Left ventricle myocardium inferior (tissue), 1 donor: ENCODE measurements around the gene ZNF532. TPM values are rescaled to one million over a fixed set of nuclear protein-coding genes. Genes with fewer than 3 reads are reported as not detected.

Source experiments
- DNase-seq: peaks from one replicate; pipeline ENCODE4 v3.0.0-alpha.2; 2020
- H3K27ac ChIP-seq: fragments of 200-600 bp; replicated peaks from 2 replicates; pipeline ENCODE4 v1.8.0; 2021
- H3K27me3 ChIP-seq: fragments of 200-600 bp; 2 replicates; pipeline ENCODE4 v1.8.0; 2021; ENCODE audit warnings: low read depth
- H3K36me3 ChIP-seq: fragments of 200-600 bp; 2 replicates; pipeline ENCODE4 v1.8.0; 2021
- H3K4me1 ChIP-seq: fragments of 200-600 bp; 2 replicates; pipeline ENCODE4 v1.8.0; 2021
- H3K4me3 ChIP-seq: fragments of 200-600 bp; 2 replicates; pipeline ENCODE4 v1.8.0; 2021; ENCODE audit warnings: mild to moderate bottlenecking, moderate library complexity
- H3K9me3 ChIP-seq: fragments of 200-600 bp; replicated peaks from 2 replicates; pipeline ENCODE4 v1.8.0; 2021
- intact Hi-C: fragments of 100-400 bp; cut with micrococcal nuclease; formaldehyde crosslinking; loops from one replicate; pipeline ENCODE4 v1.11.0; 2022
- total RNA-seq: library from RNA; stranded (reverse); fragmentation: NEBNext Ultra II Directional; extraction: Animal tissue kit (Norgen Biotek cat#: 25700); gene quantifications from one replicate; pipeline ENCODE4 v1.2.1, GENCODE V29; 2021
- TF ChIP-seq, protein P1 (sequence below): fragments of 200-600 bp; IDR thresholded peaks from 2 replicates; pipeline ENCODE4 v1.8.0; 2021; ENCODE audit warnings: antibody characterized with exemption, mild to moderate bottlenecking, borderline replicate concordance
- donor health status: DM: no; HTN: yes; CAD: no; lungs with severe emphysema.

The ZNF532 gene
- total RNA-seq, 1 donor from 2014 or later, result 59.3 TPM

DNA sequence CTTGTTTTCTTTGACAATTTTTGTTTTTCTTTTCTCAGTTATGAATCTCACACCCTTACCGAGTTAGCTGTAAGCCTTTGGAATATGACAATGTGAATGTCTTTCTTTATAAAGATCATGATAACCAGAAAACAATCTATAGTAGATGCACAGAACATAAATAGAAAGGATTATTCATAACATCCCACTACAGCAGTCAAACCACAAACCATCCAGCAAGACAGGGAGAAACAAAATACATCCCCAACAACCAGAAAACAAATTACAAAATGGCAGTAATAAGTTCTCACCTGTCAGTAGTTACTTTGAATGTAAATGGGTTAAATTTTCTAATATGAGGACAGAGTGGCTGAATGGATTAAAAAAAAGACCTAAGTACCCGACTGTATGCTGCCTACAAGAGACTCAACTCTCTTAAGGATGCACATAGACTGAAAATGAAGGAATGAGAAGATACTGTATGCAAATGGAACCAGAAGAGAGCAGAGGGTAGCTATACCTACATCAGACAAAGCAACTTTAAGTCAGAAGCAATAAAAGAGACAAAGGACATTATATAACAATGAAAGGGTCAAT is 124.6 kb downstream of the ZNF532 start:
- Histone ChIP-seq H3K4me1 (peaks cover 59% of the 10 kb centered on the region), H3K9me3 (peaks cover 6% of the 10 kb centered on the region), H3K27ac (no peak overlapping the region), H3K4me3 (no peak overlapping the region), H3K27me3 (no peaks in the 10 kb centered on the region), H3K36me3 (peaks cover 15% of the 10 kb centered on the region)
- no peak for DNase-seq
- TF ChIP-seq, protein P1, sequence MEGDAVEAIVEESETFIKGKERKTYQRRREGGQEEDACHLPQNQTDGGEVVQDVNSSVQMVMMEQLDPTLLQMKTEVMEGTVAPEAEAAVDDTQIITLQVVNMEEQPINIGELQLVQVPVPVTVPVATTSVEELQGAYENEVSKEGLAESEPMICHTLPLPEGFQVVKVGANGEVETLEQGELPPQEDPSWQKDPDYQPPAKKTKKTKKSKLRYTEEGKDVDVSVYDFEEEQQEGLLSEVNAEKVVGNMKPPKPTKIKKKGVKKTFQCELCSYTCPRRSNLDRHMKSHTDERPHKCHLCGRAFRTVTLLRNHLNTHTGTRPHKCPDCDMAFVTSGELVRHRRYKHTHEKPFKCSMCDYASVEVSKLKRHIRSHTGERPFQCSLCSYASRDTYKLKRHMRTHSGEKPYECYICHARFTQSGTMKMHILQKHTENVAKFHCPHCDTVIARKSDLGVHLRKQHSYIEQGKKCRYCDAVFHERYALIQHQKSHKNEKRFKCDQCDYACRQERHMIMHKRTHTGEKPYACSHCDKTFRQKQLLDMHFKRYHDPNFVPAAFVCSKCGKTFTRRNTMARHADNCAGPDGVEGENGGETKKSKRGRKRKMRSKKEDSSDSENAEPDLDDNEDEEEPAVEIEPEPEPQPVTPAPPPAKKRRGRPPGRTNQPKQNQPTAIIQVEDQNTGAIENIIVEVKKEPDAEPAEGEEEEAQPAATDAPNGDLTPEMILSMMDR, result no peak
- intact Hi-C loops, result no loop called here

DNA sequence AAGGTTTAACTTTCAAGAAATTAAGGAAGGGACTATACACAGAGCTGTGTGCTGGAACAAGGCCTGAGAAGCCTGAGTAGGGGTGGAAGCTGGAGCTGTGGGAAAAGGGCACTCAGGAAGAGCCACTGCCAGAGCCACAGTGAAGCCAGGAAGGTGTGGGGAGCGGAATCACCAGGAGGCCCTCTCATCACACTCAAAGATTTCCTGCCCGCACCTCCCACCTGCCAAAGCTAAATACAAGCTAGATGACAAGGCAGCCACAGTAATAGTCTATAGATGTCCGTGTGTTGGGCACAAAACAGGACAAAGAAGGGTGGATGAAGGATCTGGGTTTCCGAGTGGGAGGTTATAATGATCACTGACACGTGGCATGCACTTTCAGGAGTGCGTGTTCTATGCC is 126.0 kb downstream of the ZNF532 start:
- no peak overlapping the region for H3K4me3 ChIP-seq
- intact Hi-C loops, result no loop called here
- TF ChIP-seq, protein P1, result no peak
- H3K36me3 ChIP-seq, result peaks cover 11% of the 10 kb centered on the region
- H3K27me3 ChIP-seq, result no peaks in the 10 kb centered on the region
- peaks cover 6% of the 10 kb centered on the region for H3K9me3 ChIP-seq
- no peak for DNase-seq
- H3K27ac ChIP-seq, result peak overlapping the region; percentile 91
- peaks cover 71% of the 10 kb centered on the region for H3K4me1 ChIP-seq

- H3K4me1 ChIP-seq, result peaks cover 76% of the 10 kb centered on the region
- H3K9me3 ChIP-seq, result peaks cover 6% of the 10 kb centered on the region
- DNase-seq, result no peak
- no peaks in the 10 kb centered on the region for H3K27me3 ChIP-seq
- H3K4me3 ChIP-seq, result no peak overlapping the region
- TF ChIP-seq, protein P1, result peak; percentile 16
- intact Hi-C loops, result no loop called here
- H3K36me3 ChIP-seq, result peaks cover 5% of the 10 kb centered on the region
- peak overlapping the region; percentile 91 for H3K27ac ChIP-seq
These were observed 126.6 kb downstream of the ZNF532 start for GRCh38 chr18:58991167-58991798.

- peaks cover 86% of the 10 kb centered on the region for H3K4me1 ChIP-seq
- TF ChIP-seq, protein P1, result no peak
- H3K36me3 ChIP-seq, result no peaks in the 10 kb centered on the region
- intact Hi-C loops, result no loop called here
- no peak overlapping the region for H3K4me3 ChIP-seq
- H3K27ac ChIP-seq, result peak overlapping the region; percentile 91
- DNase-seq, result no peak
- H3K27me3 ChIP-seq, result no peaks in the 10 kb centered on the region
- peaks cover 6% of the 10 kb centered on the region for H3K9me3 ChIP-seq
These were observed 127.9 kb downstream of the ZNF532 start for GRCh38 chr18:58992301-58993231.

DNA sequence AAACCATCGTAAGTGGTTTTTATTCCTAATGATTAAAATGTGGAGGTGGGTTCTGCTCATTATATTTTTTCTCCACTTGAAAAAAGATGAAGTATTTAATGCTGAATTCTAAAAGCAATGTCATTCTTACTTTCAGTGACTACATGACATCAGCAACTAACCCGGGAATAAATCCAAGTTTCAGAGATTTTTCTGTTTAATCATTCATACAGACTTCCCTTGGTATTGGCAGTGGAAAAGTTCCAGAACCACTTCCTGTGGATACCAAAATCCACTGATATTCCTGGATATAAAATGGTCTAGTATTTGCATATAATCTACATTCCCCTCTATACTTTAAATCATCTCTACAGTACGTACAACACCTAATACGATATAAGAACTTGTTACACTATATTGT is 128.6 kb downstream of the ZNF532 start:
- peaks cover 86% of the 10 kb centered on the region for H3K4me1 ChIP-seq

More for the DNA sequence above, 128.6 kb downstream of the ZNF532 start:
- Histone ChIP-seq H3K27ac (peak overlapping the region; percentile 91), H3K4me3 (no peak overlapping the region), H3K9me3 (peaks cover 6% of the 10 kb centered on the region), H3K36me3 (no peaks in the 10 kb centered on the region), H3K27me3 (no peaks in the 10 kb centered on the region)
- TF ChIP-seq, protein P1, result no peak
- DNase-seq, result no peak
- intact Hi-C loops, result no loop called here
